ENCODE results near the gene CD38. TPM values are rescaled to one million over a fixed set of nuclear protein-coding genes. Genes with fewer than 3 reads are reported as not detected.

Gene CD38
- total RNA-seq, 1 donor from 2014 or later, result 0.08 TPM

DNA sequence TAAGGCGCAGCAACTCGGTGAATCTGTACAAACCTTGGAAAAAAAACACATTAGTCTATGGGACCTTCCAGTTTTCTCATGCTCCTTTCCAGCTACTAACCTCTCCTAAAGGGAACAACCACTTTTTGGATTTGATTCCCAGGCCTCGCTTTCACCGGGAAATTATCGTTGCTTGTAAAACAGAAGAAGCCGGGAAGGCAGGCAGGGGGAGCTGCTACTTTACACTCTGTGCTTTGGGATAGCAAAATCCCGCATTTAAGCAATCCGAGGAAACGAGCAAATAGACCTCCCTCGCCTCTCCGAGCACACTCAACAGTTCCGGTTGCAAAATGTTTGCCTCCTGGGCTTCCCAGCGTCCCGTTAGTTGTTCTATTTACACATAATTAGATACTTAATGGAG lies 1.2 kb downstream of the CD38 start:
- TF ChIP-seq, protein P1, sequence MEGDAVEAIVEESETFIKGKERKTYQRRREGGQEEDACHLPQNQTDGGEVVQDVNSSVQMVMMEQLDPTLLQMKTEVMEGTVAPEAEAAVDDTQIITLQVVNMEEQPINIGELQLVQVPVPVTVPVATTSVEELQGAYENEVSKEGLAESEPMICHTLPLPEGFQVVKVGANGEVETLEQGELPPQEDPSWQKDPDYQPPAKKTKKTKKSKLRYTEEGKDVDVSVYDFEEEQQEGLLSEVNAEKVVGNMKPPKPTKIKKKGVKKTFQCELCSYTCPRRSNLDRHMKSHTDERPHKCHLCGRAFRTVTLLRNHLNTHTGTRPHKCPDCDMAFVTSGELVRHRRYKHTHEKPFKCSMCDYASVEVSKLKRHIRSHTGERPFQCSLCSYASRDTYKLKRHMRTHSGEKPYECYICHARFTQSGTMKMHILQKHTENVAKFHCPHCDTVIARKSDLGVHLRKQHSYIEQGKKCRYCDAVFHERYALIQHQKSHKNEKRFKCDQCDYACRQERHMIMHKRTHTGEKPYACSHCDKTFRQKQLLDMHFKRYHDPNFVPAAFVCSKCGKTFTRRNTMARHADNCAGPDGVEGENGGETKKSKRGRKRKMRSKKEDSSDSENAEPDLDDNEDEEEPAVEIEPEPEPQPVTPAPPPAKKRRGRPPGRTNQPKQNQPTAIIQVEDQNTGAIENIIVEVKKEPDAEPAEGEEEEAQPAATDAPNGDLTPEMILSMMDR (IDR thresholded peaks at IDR 0.05), result peak; percentile 58
- peaks cover 57% of the 10 kb centered on the region for H3K27me3 Mint-ChIP-seq (ENCODE audit: unreplicated experiment)
- H3K4me1 Mint-ChIP-seq (ENCODE audit: unreplicated experiment), result peaks cover 13% of the 10 kb centered on the region
- no peaks in the 10 kb centered on the region for H3K9me3 Mint-ChIP-seq (ENCODE audit: unreplicated experiment)
- H3K36me3 Mint-ChIP-seq (ENCODE audit: unreplicated experiment), result no peaks in the 10 kb centered on the region
- DNase-seq (ENCODE audit: extremely low spot score, unreplicated experiment), result no peak
- peak overlapping the region; percentile 61 for H3K27ac Mint-ChIP-seq (ENCODE audit: unreplicated experiment)
- peak overlapping the region; percentile 78 for H3K4me3 Mint-ChIP-seq (ENCODE audit: unreplicated experiment)

DNA sequence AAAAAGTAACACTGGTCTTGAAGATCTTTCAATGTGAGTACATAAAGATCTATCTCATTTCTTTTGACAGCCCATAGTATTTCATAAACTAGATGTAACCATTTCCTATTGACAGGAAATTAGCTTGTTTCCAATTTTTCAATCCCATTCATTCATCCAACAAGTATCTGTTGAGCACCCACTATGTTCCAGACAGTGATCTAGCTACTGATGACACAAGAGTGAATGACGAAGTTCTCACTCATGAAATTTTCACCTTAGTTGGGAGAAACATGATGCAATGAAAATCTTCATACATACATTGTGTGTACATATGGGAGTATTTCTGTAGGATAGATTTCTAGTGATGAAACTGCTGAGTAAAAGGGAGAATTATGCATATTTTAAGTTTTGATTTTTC lies 1.7 kb downstream of the CD38 start:
- H3K9me3 Mint-ChIP-seq (ENCODE audit: unreplicated experiment), result no peaks in the 10 kb centered on the region
- H3K27ac Mint-ChIP-seq (ENCODE audit: unreplicated experiment), result no peak overlapping the region
- H3K27me3 Mint-ChIP-seq (ENCODE audit: unreplicated experiment), result peaks cover 56% of the 10 kb centered on the region
- no peak for DNase-seq (ENCODE audit: extremely low spot score, unreplicated experiment)
- H3K4me1 Mint-ChIP-seq (ENCODE audit: unreplicated experiment), result peaks cover 13% of the 10 kb centered on the region
- peak overlapping the region; percentile 78 for H3K4me3 Mint-ChIP-seq (ENCODE audit: unreplicated experiment)
- TF ChIP-seq, protein P1 (IDR thresholded peaks at IDR 0.05), result no peak
- no peaks in the 10 kb centered on the region for H3K36me3 Mint-ChIP-seq (ENCODE audit: unreplicated experiment)

DNA sequence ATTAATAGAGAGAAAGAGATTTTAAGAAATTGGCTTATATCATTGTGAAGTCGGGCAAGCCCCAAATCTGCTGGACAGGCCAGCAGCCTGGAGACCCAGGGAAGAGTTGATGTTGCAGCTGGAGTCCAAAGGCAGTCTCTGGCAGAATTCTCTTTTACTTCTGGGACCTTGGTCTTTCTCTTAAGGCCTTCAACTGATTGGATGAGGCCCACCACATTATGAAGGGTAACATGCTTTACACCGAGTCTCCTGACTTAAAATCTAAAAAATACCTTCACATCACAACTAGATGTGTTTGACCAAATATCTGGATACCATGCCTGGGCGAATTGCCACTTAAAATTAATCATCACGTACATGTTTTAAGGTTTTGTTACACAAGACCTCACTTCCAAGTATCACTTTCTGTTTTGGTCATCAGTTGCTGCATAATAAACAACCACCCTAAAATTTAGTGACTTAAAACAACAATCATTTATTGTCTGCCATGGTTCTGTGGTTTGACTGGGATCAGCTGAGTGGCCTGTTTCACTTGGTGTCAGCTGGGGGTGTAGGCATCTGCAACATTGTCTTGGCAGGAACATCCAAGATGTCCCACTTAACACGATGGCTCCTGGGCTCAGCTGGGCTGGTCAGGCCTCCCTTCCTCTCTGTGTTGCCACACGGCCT lies 3.4 kb downstream of the CD38 start:
- no peak for DNase-seq (ENCODE audit: extremely low spot score, unreplicated experiment)
- H3K4me1 Mint-ChIP-seq (ENCODE audit: unreplicated experiment), result peaks cover 13% of the 10 kb centered on the region
- no peak overlapping the region for H3K27ac Mint-ChIP-seq (ENCODE audit: unreplicated experiment)
- no peaks in the 10 kb centered on the region for H3K9me3 Mint-ChIP-seq (ENCODE audit: unreplicated experiment)
- TF ChIP-seq, protein P1 (IDR thresholded peaks at IDR 0.05), result no peak
- peaks cover 41% of the 10 kb centered on the region for H3K27me3 Mint-ChIP-seq (ENCODE audit: unreplicated experiment)
- no peak overlapping the region for H3K4me3 Mint-ChIP-seq (ENCODE audit: unreplicated experiment)
- no peaks in the 10 kb centered on the region for H3K36me3 Mint-ChIP-seq (ENCODE audit: unreplicated experiment)

DNA sequence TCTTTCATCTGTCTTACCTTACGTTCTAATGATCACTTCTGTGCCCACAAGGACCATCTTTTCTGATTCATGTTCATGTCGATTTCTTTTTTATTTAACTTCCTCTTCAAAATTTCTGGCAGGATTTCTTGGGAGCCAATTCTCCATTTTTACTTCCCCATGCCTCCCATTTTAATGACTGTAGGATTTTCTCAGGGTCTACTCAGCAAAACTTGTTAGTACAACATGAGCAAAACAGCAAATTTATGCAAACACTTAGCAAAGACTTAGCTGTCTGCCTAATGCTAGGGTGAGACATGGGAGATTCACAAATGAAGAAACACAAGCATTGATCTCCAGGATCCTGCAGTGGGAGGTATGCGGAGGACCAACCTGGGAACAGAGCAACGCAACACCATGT lies 5.5 kb downstream of the CD38 start:
- Mint-ChIP-seq H3K27ac (ENCODE audit: unreplicated experiment) (no peak overlapping the region), H3K27me3 (ENCODE audit: unreplicated experiment) (peaks cover 40% of the 10 kb centered on the region), H3K4me1 (ENCODE audit: unreplicated experiment) (peaks cover 11% of the 10 kb centered on the region), H3K4me3 (ENCODE audit: unreplicated experiment) (no peak overlapping the region), H3K9me3 (ENCODE audit: unreplicated experiment) (no peaks in the 10 kb centered on the region), H3K36me3 (ENCODE audit: unreplicated experiment) (no peaks in the 10 kb centered on the region)
- TF ChIP-seq, protein P1 (IDR thresholded peaks at IDR 0.05), result no peak
- no peak for DNase-seq (ENCODE audit: extremely low spot score, unreplicated experiment)

DNA sequence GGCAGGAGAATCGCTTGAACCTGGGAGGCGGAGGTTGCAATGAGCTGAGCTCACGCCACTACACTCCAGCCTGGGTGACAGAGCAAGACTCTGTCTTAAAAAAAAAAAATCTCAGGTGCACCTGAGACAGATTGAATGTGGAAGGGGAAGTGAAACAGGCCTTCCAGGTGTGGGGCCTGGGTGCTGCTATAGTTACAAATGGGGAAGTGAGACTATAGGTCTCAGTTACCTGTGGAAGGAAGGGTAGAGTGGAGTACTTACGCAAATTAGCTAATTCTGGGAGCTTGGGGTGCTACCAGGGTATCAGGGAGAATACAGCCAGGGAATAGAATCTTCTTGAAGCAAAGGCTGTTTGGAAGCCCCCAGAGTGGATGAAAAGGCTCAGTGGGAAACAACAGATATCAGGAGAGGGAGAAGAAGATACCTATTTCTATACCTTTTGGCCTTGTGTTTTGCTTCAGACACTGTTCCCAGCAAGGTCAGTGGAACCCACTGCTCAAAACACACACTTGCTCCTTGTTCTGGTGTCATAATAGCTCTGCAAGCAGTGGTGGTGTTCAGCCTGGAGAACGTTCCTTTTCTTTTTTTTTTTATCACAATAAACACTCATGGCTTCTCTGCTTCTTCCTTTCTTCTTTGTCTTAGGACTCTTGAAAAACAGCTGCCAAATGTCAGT lies 7.0 kb downstream of the CD38 start:
- Mint-ChIP-seq H3K27ac (ENCODE audit: unreplicated experiment) (no peak overlapping the region), H3K4me3 (ENCODE audit: unreplicated experiment) (no peak overlapping the region), H3K4me1 (ENCODE audit: unreplicated experiment) (no peaks in the 10 kb centered on the region), H3K9me3 (ENCODE audit: unreplicated experiment) (no peaks in the 10 kb centered on the region), H3K27me3 (ENCODE audit: unreplicated experiment) (peaks cover 51% of the 10 kb centered on the region), H3K36me3 (ENCODE audit: unreplicated experiment) (no peaks in the 10 kb centered on the region)
- TF ChIP-seq, protein P1 (IDR thresholded peaks at IDR 0.05), result no peak
- no peak for DNase-seq (ENCODE audit: extremely low spot score, unreplicated experiment)
